ENCODE results near the gene TCAIM.
A peak's percentile ranks its signal among the peaks of the same experiment; 100 is the strongest.

Gene TCAIM, protein sequence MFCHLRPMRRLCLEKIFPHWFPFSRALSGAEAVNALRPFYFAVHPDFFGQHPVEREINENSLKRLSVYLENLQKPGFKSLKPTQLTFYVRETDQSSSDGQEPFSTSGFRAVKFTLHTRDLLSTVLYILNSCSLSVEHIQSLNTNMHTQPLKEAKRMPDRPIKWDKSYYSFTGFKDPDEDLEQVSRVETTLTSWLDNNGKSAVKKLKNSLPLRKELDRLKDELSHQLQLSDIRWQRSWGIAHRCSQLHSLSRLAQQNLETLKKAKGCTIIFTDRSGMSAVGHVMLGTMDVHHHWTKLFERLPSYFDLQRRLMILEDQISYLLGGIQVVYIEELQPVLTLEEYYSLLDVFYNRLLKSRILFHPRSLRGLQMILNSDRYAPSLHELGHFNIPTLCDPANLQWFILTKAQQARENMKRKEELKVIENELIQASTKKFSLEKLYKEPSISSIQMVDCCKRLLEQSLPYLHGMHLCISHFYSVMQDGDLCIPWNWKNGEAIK

GRCh38 chr3:44338010-44338827, at the start of gene TCAIM:
Gene TCAIM (plus strand): TSS chr3:44338766. CDS start chr3:44354783, 16,017 bp downstream.
- Histone ChIP-seq H3K4me1 (ENCODE audit: control insufficient read depth, insufficient read depth, low read length) (peaks cover 2% of the 10 kb centered on the region; the same call in 1 of the 2 replicates), H3K9me3 (ENCODE audit: control insufficient read depth, insufficient read depth, low read length) (no peaks in the 10 kb centered on the region), H3K36me3 (ENCODE audit: control insufficient read depth, insufficient read depth, low read length) (no peaks in the 10 kb centered on the region), H3K4me3 (ENCODE audit: low read length) (peak within 1 kb of the TSS; percentile 88; the same call in 1 of the 2 replicates), H3K27me3 (ENCODE audit: control insufficient read depth, insufficient read depth, low read length) (no peaks in the 10 kb centered on the region), H3K27ac (ENCODE audit: low read length) (no peak within 1 kb of the TSS)
- DNase-seq (ENCODE audit: low read depth, low spot score), result peak; percentile 95
- no CpG with 5 or more reads among the region's 77 CpGs for WGBS (ENCODE audit: insufficient coverage, insufficient read length)

DNA sequence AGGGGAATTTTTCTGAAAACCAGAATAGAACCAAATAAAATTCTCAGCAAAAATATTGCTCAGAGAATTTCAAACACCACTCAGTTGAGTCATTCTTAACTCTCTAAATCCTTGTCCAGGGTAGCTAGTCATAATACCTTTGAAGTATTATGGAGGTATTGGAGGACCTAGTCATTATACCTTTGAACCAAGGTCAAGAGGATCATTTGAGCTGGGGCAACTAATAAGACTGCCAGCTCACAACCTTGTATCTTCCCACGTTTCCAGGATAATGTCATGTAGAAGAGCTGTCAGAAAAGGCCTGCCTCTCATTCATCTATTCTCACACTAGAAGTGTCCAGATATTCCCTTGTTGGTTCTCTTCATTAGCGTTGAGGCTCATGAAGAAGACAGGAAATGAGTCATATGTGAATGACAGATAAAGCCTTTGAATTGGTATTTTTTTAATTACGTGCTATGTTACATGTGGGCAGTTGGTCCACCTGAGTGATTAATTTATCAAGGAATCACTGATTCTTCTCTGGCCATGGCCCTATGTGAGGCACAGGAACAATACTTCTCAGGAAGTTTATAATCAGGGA, 48.6 kb upstream of the TCAIM start:
- Histone ChIP-seq H3K27ac (ENCODE audit: low read length) (no peak overlapping the region), H3K4me1 (ENCODE audit: control insufficient read depth, insufficient read depth, low read length) (no peaks in the 10 kb centered on the region), H3K36me3 (ENCODE audit: control insufficient read depth, insufficient read depth, low read length) (no peaks in the 10 kb centered on the region), H3K9me3 (ENCODE audit: control insufficient read depth, insufficient read depth, low read length) (no peaks in the 10 kb centered on the region), H3K4me3 (ENCODE audit: low read length) (no peak overlapping the region), H3K27me3 (ENCODE audit: control insufficient read depth, insufficient read depth, low read length) (no peaks in the 10 kb centered on the region)
- DNase-seq (ENCODE audit: low read depth, low spot score), result no peak
- no CpG with 5 or more reads among the region's 3 CpGs for WGBS (ENCODE audit: insufficient coverage, insufficient read length)

DNA sequence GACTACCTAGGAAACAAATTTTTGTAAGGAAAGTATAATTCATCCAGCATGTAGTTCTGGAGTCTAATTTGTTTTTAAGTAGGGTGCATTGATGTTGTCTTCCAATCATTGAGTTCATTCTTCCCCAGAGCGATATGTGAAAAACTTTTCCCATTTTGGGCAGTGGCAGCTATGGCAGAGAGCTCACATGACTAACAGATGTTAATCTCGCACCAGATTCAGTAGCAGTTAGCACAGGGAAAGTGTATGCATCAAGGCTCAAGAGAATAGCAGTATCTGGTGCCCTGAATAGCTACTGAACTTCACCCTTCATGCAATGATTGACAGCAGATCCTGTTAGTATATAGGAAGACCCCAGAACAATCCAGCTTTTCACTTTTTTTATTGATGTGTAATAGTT, 46.3 kb upstream of the TCAIM start:
- no peak overlapping the region for H3K4me3 ChIP-seq (ENCODE audit: low read length)
- no CpG with 5 or more reads among the region's 2 CpGs for WGBS (ENCODE audit: insufficient coverage, insufficient read length)
- H3K27me3 ChIP-seq (ENCODE audit: control insufficient read depth, insufficient read depth, low read length), result no peaks in the 10 kb centered on the region
- DNase-seq (ENCODE audit: low read depth, low spot score), result no peak
- H3K4me1 ChIP-seq (ENCODE audit: control insufficient read depth, insufficient read depth, low read length), result no peaks in the 10 kb centered on the region
- no peaks in the 10 kb centered on the region for H3K9me3 ChIP-seq (ENCODE audit: control insufficient read depth, insufficient read depth, low read length)
- no peak overlapping the region for H3K27ac ChIP-seq (ENCODE audit: low read length)
- no peaks in the 10 kb centered on the region for H3K36me3 ChIP-seq (ENCODE audit: control insufficient read depth, insufficient read depth, low read length)

GRCh38 chr3:44292947-44293346, 45.6 kb upstream of the TCAIM start:
- no peaks in the 10 kb centered on the region for H3K27me3 ChIP-seq (ENCODE audit: control insufficient read depth, insufficient read depth, low read length)
- no peaks in the 10 kb centered on the region for H3K4me1 ChIP-seq (ENCODE audit: control insufficient read depth, insufficient read depth, low read length)
- WGBS (ENCODE audit: insufficient coverage, insufficient read length), result no CpG with 5 or more reads among the region's 1 CpG
- H3K27ac ChIP-seq (ENCODE audit: low read length), result no peak overlapping the region
- DNase-seq (ENCODE audit: low read depth, low spot score), result no peak
- no peaks in the 10 kb centered on the region for H3K9me3 ChIP-seq (ENCODE audit: control insufficient read depth, insufficient read depth, low read length)
- H3K36me3 ChIP-seq (ENCODE audit: control insufficient read depth, insufficient read depth, low read length), result no peaks in the 10 kb centered on the region
- no peak overlapping the region for H3K4me3 ChIP-seq (ENCODE audit: low read length)

- DNase-seq (ENCODE audit: low read depth, low spot score), result no peak
- no peak overlapping the region for H3K4me3 ChIP-seq (ENCODE audit: low read length)
- H3K27ac ChIP-seq (ENCODE audit: low read length), result no peak overlapping the region
- no peaks in the 10 kb centered on the region for H3K4me1 ChIP-seq (ENCODE audit: control insufficient read depth, insufficient read depth, low read length)
- H3K27me3 ChIP-seq (ENCODE audit: control insufficient read depth, insufficient read depth, low read length), result no peaks in the 10 kb centered on the region
- no peaks in the 10 kb centered on the region for H3K9me3 ChIP-seq (ENCODE audit: control insufficient read depth, insufficient read depth, low read length)
- no peaks in the 10 kb centered on the region for H3K36me3 ChIP-seq (ENCODE audit: control insufficient read depth, insufficient read depth, low read length)
Observed at GRCh38 chr3:44297255-44297654, 41.3 kb upstream of the TCAIM start.

- WGBS (ENCODE audit: insufficient coverage, insufficient read length), result no CpG with 5 or more reads among the region's 3 CpGs
- no peak for DNase-seq (ENCODE audit: low read depth, low spot score)
- no peaks in the 10 kb centered on the region for H3K4me1 ChIP-seq (ENCODE audit: control insufficient read depth, insufficient read depth, low read length)
- no peaks in the 10 kb centered on the region for H3K9me3 ChIP-seq (ENCODE audit: control insufficient read depth, insufficient read depth, low read length)
- no peaks in the 10 kb centered on the region for H3K27me3 ChIP-seq (ENCODE audit: control insufficient read depth, insufficient read depth, low read length)
- H3K36me3 ChIP-seq (ENCODE audit: control insufficient read depth, insufficient read depth, low read length), result no peaks in the 10 kb centered on the region
- H3K27ac ChIP-seq (ENCODE audit: low read length), result no peak overlapping the region
- no peak overlapping the region for H3K4me3 ChIP-seq (ENCODE audit: low read length)
Observed at GRCh38 chr3:44301746-44302145, 36.8 kb upstream of the TCAIM start.

DNA sequence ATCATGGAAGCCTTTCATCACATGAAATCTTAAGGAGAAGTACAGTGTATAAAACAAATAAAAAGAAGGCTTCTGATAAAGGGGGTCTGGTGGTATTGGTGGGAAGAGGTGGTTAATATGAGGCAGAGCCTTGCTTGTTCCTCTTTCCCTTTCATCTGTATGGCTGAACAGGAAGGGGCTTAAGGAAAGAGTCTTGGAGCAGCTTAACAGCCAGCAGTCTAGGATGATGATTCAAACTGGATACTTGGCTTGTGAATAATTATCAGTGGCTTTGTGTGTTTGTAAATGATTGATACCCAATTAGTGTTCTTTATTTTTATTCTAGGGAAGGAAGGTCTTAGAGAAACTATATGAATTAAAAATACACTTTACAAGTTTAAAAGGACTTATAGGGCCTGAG, 29.1 kb upstream of the TCAIM start:
- Histone ChIP-seq H3K27me3 (ENCODE audit: control insufficient read depth, insufficient read depth, low read length) (no peaks in the 10 kb centered on the region), H3K4me1 (ENCODE audit: control insufficient read depth, insufficient read depth, low read length) (no peaks in the 10 kb centered on the region), H3K36me3 (ENCODE audit: control insufficient read depth, insufficient read depth, low read length) (no peaks in the 10 kb centered on the region), H3K9me3 (ENCODE audit: control insufficient read depth, insufficient read depth, low read length) (no peaks in the 10 kb centered on the region), H3K27ac (ENCODE audit: low read length) (no peak overlapping the region), H3K4me3 (ENCODE audit: low read length) (no peak overlapping the region)
- no peak for DNase-seq (ENCODE audit: low read depth, low spot score)

- Histone ChIP-seq H3K9me3 (ENCODE audit: control insufficient read depth, insufficient read depth, low read length) (no peaks in the 10 kb centered on the region), H3K4me1 (ENCODE audit: control insufficient read depth, insufficient read depth, low read length) (peaks cover 2% of the 10 kb centered on the region; the same call in 1 of the 2 replicates), H3K36me3 (ENCODE audit: control insufficient read depth, insufficient read depth, low read length) (no peaks in the 10 kb centered on the region), H3K27me3 (ENCODE audit: control insufficient read depth, insufficient read depth, low read length) (no peaks in the 10 kb centered on the region), H3K4me3 (ENCODE audit: low read length) (no peak overlapping the region), H3K27ac (ENCODE audit: low read length) (no peak overlapping the region)
- DNase-seq (ENCODE audit: low read depth, low spot score), result peak; percentile 11
- no CpG with 5 or more reads among the region's 8 CpGs for WGBS (ENCODE audit: insufficient coverage, insufficient read length)
Observed at GRCh38 chr3:44318891-44319311, 19.7 kb upstream of the TCAIM start.

- WGBS (ENCODE audit: insufficient coverage, insufficient read length), result no CpG with 5 or more reads among the region's 3 CpGs
- DNase-seq (ENCODE audit: low read depth, low spot score), result no peak
- no peaks in the 10 kb centered on the region for H3K27me3 ChIP-seq (ENCODE audit: control insufficient read depth, insufficient read depth, low read length)
- peaks cover 2% of the 10 kb centered on the region; the same call in 1 of the 2 replicates for H3K4me1 ChIP-seq (ENCODE audit: control insufficient read depth, insufficient read depth, low read length)
- no peak overlapping the region for H3K4me3 ChIP-seq (ENCODE audit: low read length)
- no peak overlapping the region for H3K27ac ChIP-seq (ENCODE audit: low read length)
- no peaks in the 10 kb centered on the region for H3K36me3 ChIP-seq (ENCODE audit: control insufficient read depth, insufficient read depth, low read length)
- H3K9me3 ChIP-seq (ENCODE audit: control insufficient read depth, insufficient read depth, low read length), result no peaks in the 10 kb centered on the region
Observed at GRCh38 chr3:44321335-44321734, 17.2 kb upstream of the TCAIM start.

- Histone ChIP-seq H3K4me3 (ENCODE audit: low read length) (no peak overlapping the region), H3K27me3 (ENCODE audit: control insufficient read depth, insufficient read depth, low read length) (no peaks in the 10 kb centered on the region), H3K36me3 (ENCODE audit: control insufficient read depth, insufficient read depth, low read length) (no peaks in the 10 kb centered on the region), H3K27ac (ENCODE audit: low read length) (no peak overlapping the region), H3K4me1 (ENCODE audit: control insufficient read depth, insufficient read depth, low read length) (peaks cover 2% of the 10 kb centered on the region; the same call in 1 of the 2 replicates), H3K9me3 (ENCODE audit: control insufficient read depth, insufficient read depth, low read length) (no peaks in the 10 kb centered on the region)
- no CpG with 5 or more reads among the region's 4 CpGs for WGBS (ENCODE audit: insufficient coverage, insufficient read length)
- no peak for DNase-seq (ENCODE audit: low read depth, low spot score)
Observed at GRCh38 chr3:44323341-44323955, 15.1 kb upstream of the TCAIM start.
